SJSA1 (cell line): ENCODE measurements around the gene DPP7. TPM values are rescaled to one million over a fixed set of nuclear protein-coding genes. Genes with fewer than 3 reads are reported as not detected.

ENCODE experiments used
- DNase-seq, 2 experiments: peaks; one replicate each; pipeline ENCODE4 v3.0.0-alpha.2; 2015 to 2020; ENCODE audit warnings: low spot score in 2 of 2, low read depth in 1 of 2
- H3K27ac ChIP-seq: fragments of 250-450 bp; sonication (Bioruptor Pico); 2 replicates; pipeline ENCODE4 v1.5.1; 2020; ENCODE audit warnings: mild to moderate bottlenecking, moderate library complexity
- H3K27me3 ChIP-seq: fragments of 250-450 bp; sonication (Bioruptor Pico); replicated peaks from 2 replicates; pipeline ENCODE4 v1.5.1; 2020; ENCODE audit warnings: mild to moderate bottlenecking, moderate library complexity
- H3K36me3 ChIP-seq: fragments of 250-450 bp; sonication (Bioruptor Pico); 2 replicates; pipeline ENCODE4 v1.5.1; 2020; ENCODE audit warnings: mild to moderate bottlenecking
- H3K4me1 ChIP-seq: fragments of 250-450 bp; sonication (Bioruptor Pico); replicated peaks from 2 replicates; pipeline ENCODE4 v1.6.1; 2021; ENCODE audit warnings: mild to moderate bottlenecking
- H3K4me3 ChIP-seq: fragments of 250-450 bp; sonication (Bioruptor Pico); 2 replicates; pipeline ENCODE4 v1.5.1; 2020; ENCODE audit warnings: mild to moderate bottlenecking
- H3K9me3 ChIP-seq: fragments of 250-450 bp; sonication (Bioruptor Pico); replicated peaks from 2 replicates; pipeline ENCODE4 v1.5.1; 2020; ENCODE audit warnings: mild to moderate bottlenecking
- total RNA-seq: library from RNA; depleted of rRNA; stranded (reverse); fragments of >200 nt; shearing (Covaris generic); gene quantifications from 2 replicates; pipeline ENCODE4 v1.2.3, GENCODE V29; 2014

Gene DPP7
- total RNA-seq, 1 experiment from 2014 or later: 5.1 TPM

DNA sequence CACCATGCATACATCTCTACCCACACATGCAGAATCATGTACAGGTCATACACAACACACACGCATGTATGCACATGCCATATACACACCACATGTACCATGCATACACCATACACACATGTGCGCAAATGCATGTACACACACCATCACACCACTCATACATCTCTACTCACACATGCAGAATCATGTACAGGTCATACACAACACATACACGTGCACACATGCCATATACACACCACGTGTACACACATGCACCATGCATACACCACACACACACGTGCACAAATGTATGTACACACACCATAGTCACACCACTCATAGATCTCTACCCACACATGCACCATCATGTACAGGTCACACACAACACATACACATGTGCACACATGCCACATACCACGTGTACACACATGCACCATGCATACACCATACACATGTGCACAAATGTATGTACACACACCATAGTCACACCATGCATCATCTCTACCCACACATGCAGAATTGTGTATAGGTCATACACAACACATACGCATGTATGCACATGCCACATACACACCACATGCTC, 38.4 kb upstream of the DPP7 start:
- no peak overlapping the region for H3K4me3 ChIP-seq
- no peaks in the 10 kb centered on the region for H3K9me3 ChIP-seq
- H3K4me1 ChIP-seq: peaks cover 4% of the 10 kb centered on the region
- no peak for DNase-seq
- no peak overlapping the region for H3K27ac ChIP-seq
- H3K36me3 ChIP-seq: no peaks in the 10 kb centered on the region
- H3K27me3 ChIP-seq: peaks cover 26% of the 10 kb centered on the region

DNA sequence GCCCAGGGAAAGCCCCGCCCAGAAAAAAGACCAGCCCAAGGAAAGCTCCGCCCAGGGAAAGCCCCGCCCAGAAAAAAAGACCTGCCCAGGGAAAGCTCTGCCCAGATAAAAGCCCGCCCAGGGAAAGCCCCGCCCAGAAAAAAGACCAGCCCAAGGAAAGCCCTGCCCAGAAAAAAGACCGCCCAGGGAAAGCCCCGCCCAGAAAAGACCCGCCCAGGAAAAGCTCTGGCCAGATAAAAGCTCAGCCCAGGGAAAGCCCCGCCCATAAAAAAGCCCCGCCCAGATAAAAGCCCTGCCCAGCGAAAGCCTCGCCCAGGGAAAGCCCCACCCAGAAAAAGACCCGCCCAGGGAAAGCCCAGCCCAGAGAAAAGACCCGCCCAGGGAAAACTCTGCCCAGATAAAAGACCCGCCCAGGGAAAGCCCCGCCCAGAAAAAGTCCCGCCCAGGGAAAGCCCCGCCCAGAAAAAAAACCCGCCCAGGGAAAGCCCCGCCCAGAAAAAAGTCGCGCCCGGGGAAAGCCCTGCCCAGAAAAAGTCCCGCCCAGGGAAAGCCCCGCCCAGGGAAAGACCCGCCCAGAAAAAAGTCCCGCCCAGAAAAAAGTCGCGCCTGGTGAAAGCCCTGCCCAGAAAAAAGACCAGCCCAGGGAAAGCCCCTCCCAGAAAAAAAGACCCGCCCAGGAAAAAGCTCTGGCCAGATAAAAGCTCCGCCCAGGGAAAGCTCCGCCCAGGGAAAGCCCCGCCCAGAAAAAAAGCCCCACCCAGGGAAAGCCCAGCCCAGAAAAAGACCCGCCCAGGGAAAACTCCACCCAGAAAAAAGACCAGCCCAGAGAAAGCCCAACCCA, 36.3 kb upstream of the DPP7 start:
- Histone ChIP-seq H3K4me1 (no peaks in the 10 kb centered on the region), H3K27ac (no peak overlapping the region), H3K36me3 (no peaks in the 10 kb centered on the region), H3K27me3 (peaks cover 17% of the 10 kb centered on the region), H3K9me3 (no peaks in the 10 kb centered on the region), H3K4me3 (no peak overlapping the region)
- peak; percentile 60 to 76 for DNase-seq

- Histone ChIP-seq H3K4me1 (no peaks in the 10 kb centered on the region), H3K27ac (no peak overlapping the region), H3K4me3 (no peak overlapping the region), H3K9me3 (no peaks in the 10 kb centered on the region), H3K27me3 (peaks cover 17% of the 10 kb centered on the region), H3K36me3 (no peaks in the 10 kb centered on the region)
- peak in 1 of 2 experiments; percentile 70 for DNase-seq
Measured at GRCh38 chr9:137149942-137150616, 35.5 kb upstream of the DPP7 start.

DNA sequence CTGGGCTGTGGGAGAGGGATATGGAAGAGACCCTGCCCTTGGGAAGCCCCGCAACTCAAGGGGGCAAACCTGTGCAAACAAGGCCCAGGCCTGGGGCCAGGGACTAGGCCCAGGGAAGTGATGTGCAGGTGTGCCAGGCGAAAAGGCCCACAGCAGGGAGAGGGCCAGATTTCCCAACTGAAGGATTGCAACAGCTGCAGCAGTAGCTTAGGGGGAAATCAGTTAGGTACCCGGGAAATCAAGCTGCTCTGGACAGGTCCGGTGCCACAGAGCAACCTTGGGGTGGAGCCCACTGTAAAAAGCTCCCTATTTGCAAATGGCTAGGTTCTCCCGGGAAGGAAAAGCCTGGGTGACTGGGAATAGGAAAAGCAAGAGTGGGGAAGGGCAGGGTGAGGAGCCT, 34.8 kb upstream of the DPP7 start:
- H3K36me3 ChIP-seq: no peaks in the 10 kb centered on the region
- no peaks in the 10 kb centered on the region for H3K4me1 ChIP-seq
- H3K27ac ChIP-seq: no peak overlapping the region
- DNase-seq: no peak
- H3K27me3 ChIP-seq: peaks cover 17% of the 10 kb centered on the region
- no peaks in the 10 kb centered on the region for H3K9me3 ChIP-seq
- H3K4me3 ChIP-seq: no peak overlapping the region

- H3K4me1 ChIP-seq: no peaks in the 10 kb centered on the region
- no peak overlapping the region for H3K4me3 ChIP-seq
Measured at GRCh38 chr9:137148661-137149060, 34.1 kb upstream of the DPP7 start.

GRCh38 chr9:137148242-137148641, 33.7 kb upstream of the DPP7 start:
- Histone ChIP-seq H3K9me3 (no peaks in the 10 kb centered on the region), H3K27me3 (peaks cover 17% of the 10 kb centered on the region), H3K4me3 (no peak overlapping the region), H3K36me3 (no peaks in the 10 kb centered on the region), H3K4me1 (no peaks in the 10 kb centered on the region), H3K27ac (no peak overlapping the region)
- DNase-seq: no peak

More at GRCh38 chr9:137148661-137149060, 34.1 kb upstream of the DPP7 start:
- DNase-seq: no peak
- Histone ChIP-seq H3K36me3 (no peaks in the 10 kb centered on the region), H3K27ac (no peak overlapping the region), H3K27me3 (peaks cover 17% of the 10 kb centered on the region), H3K9me3 (no peaks in the 10 kb centered on the region)

GRCh38 chr9:137147793-137148160, 33.2 kb upstream of the DPP7 start:
- DNase-seq: no peak
- no peak overlapping the region for H3K4me3 ChIP-seq
- no peaks in the 10 kb centered on the region for H3K9me3 ChIP-seq
- no peaks in the 10 kb centered on the region for H3K36me3 ChIP-seq
- no peaks in the 10 kb centered on the region for H3K4me1 ChIP-seq
- no peak overlapping the region for H3K27ac ChIP-seq
- peaks cover 17% of the 10 kb centered on the region for H3K27me3 ChIP-seq

DNA sequence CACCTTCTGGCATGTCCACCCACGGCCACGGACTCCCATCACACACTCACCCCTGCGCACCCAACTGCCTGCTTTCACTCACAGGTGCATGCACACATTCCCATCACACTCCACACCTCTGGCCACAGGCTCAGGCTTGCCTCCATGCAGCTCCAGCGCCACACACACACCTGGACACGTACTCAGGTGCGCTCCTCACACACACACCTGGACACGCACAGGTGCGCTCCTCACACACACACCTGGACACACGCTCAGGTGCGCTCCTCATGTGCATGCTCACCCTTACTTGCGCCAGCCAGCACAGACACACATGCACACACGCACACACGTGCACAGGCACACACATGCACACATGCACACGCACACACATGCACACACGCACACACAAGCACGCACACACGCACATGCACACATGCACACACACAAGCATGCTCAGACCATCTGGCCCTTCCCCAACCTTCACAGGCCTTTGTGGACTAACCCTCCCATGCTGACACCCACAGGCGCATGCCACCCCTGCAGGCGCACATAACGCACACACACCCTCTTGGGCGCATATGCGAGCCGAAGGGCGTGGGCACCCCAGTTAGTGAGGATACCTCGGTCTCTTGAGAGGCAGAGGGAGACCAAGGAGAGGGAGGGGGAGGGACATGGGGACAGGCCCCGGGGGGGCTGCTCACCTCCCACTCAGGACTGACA, 32.7 kb upstream of the DPP7 start:
- Histone ChIP-seq H3K27ac (no peak overlapping the region), H3K9me3 (no peaks in the 10 kb centered on the region), H3K27me3 (peaks cover 17% of the 10 kb centered on the region), H3K4me1 (no peaks in the 10 kb centered on the region), H3K36me3 (no peaks in the 10 kb centered on the region), H3K4me3 (no peak overlapping the region)
- DNase-seq: no peak

- no peak overlapping the region for H3K4me3 ChIP-seq
- peaks cover 17% of the 10 kb centered on the region for H3K27me3 ChIP-seq
- no peak overlapping the region for H3K27ac ChIP-seq
- DNase-seq: no peak
- H3K36me3 ChIP-seq: no peaks in the 10 kb centered on the region
- H3K9me3 ChIP-seq: no peaks in the 10 kb centered on the region
- no peaks in the 10 kb centered on the region for H3K4me1 ChIP-seq
Measured at GRCh38 chr9:137146527-137146918, 32.0 kb upstream of the DPP7 start.

- Histone ChIP-seq H3K4me1 (no peaks in the 10 kb centered on the region), H3K27me3 (peaks cover 21% of the 10 kb centered on the region), H3K4me3 (no peak overlapping the region), H3K36me3 (no peaks in the 10 kb centered on the region), H3K27ac (no peak overlapping the region), H3K9me3 (no peaks in the 10 kb centered on the region)
- no peak for DNase-seq
Measured at GRCh38 chr9:137145731-137146526, 31.4 kb upstream of the DPP7 start.

GRCh38 chr9:137143459-137143858, 28.9 kb upstream of the DPP7 start:
- Histone ChIP-seq H3K4me1 (peaks cover 4% of the 10 kb centered on the region), H3K36me3 (no peaks in the 10 kb centered on the region), H3K27me3 (peaks cover 29% of the 10 kb centered on the region), H3K27ac (no peak overlapping the region), H3K4me3 (no peak overlapping the region), H3K9me3 (no peaks in the 10 kb centered on the region; the same call in 1 of the 2 replicates)
- no peak for DNase-seq

GRCh38 chr9:137141976-137142936, 27.7 kb upstream of the DPP7 start:
- Histone ChIP-seq H3K9me3 (no peaks in the 10 kb centered on the region; the same call in 1 of the 2 replicates), H3K36me3 (no peaks in the 10 kb centered on the region), H3K27me3 (peaks cover 35% of the 10 kb centered on the region), H3K27ac (no peak overlapping the region), H3K4me3 (no peak overlapping the region), H3K4me1 (peaks cover 4% of the 10 kb centered on the region)
- peak in 1 of 2 experiments; percentile 42 for DNase-seq
